GM12875 (cell line): ENCODE measurements around the gene GPR173.

Experiments used
- H3K4me3 ChIP-seq: one replicate; pipeline ENCODE4 v1.5.1; 2011; ENCODE audit warnings: low read depth, low read length, control low read depth
- TF ChIP-seq, protein P1 (sequence below): IDR thresholded peaks from 2 replicates; pipeline ENCODE4 v1.5.1; 2011; ENCODE audit warnings: low read depth, mild to moderate bottlenecking, control low read depth, inconsistent platforms, low read length, moderate library complexity, borderline replicate concordance; ENCODE audit not compliant: insufficient read depth

GPR173 gene

GRCh38 chrX:53082773-53083616 lies 34.4 kb downstream of the GPR173 start:
- peak overlapping the region; percentile 69 for H3K4me3 ChIP-seq
- TF ChIP-seq, protein P1, sequence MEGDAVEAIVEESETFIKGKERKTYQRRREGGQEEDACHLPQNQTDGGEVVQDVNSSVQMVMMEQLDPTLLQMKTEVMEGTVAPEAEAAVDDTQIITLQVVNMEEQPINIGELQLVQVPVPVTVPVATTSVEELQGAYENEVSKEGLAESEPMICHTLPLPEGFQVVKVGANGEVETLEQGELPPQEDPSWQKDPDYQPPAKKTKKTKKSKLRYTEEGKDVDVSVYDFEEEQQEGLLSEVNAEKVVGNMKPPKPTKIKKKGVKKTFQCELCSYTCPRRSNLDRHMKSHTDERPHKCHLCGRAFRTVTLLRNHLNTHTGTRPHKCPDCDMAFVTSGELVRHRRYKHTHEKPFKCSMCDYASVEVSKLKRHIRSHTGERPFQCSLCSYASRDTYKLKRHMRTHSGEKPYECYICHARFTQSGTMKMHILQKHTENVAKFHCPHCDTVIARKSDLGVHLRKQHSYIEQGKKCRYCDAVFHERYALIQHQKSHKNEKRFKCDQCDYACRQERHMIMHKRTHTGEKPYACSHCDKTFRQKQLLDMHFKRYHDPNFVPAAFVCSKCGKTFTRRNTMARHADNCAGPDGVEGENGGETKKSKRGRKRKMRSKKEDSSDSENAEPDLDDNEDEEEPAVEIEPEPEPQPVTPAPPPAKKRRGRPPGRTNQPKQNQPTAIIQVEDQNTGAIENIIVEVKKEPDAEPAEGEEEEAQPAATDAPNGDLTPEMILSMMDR, result no peak

DNA sequence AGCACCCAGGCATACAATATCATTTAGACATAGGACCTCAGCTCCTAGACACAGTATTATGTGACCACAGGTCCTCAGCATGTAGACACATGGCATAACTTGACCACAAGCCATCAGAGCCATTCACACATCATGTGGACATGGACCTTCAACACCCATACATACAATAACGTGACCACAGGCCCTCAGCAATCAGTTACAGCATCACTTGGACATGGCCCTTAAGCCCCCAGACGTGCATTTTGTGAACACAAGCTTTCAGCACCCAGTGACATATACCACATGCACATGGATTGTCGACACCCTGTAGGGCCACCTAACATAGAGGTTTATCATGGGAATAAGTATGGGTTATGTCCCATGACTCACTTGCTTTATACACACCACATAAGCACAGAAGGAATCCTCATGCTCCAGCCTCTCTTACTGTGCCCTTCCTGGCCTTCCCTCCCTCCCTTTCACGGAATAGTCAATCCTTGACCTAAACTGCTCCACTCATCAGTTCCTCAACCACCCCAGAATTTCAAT lies 35.5 kb downstream of the GPR173 start:
- TF ChIP-seq, protein P1, result no peak
- no peak overlapping the region for H3K4me3 ChIP-seq

- H3K4me3 ChIP-seq, result no peak overlapping the region
- TF ChIP-seq, protein P1, result no peak
Measured at GRCh38 chrX:53084863-53085262, 36.3 kb downstream of the GPR173 start.

GRCh38 chrX:53085661-53086229 lies 37.2 kb downstream of the GPR173 start:
- TF ChIP-seq, protein P1, result no peak
- H3K4me3 ChIP-seq, result no peak overlapping the region

DNA sequence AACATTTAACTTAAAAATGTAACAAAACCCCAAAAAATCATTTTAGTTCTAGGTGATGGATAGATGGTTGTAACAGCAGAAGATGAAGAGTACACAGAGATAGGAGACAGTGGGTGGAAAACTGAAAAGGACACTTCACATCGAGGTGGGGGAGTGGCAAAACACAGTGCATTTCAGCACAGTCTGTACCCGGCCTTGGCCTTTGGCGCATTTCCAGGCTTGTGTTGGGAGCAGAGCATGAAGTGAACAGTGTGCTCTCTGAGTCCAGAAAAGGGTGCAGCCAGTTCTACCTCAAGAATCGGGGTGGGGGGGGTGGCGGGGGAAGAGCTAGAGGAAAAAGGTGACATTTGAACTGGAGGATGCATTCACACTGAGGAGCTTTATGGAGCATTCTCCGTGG lies 37.9 kb downstream of the GPR173 start:
- TF ChIP-seq, protein P1, result no peak

GRCh38 chrX:53087388-53087831 lies 38.8 kb downstream of the GPR173 start:
- TF ChIP-seq, protein P1, result no peak
- H3K4me3 ChIP-seq, result no peak overlapping the region

More for the DNA sequence above, 37.9 kb downstream of the GPR173 start:
- no peak overlapping the region for H3K4me3 ChIP-seq
